Transverse colon (tissue), 3 donors: ENCODE measurements around the gene LRRC45.

Source experiments
- CTCF ChIP-seq, 5 experiments: fragments of 200-600 bp in 3 of 5; fragments of 450-650 bp in 2 of 5; sonication (generic) in 3 of 5; IDR thresholded peaks; 1 replicate in 2 of 5; 2 replicates in 3 of 5; pipeline ENCODE4 v1.5.1; 2016 to 2017; ENCODE audit warnings: antibody characterized with exemption in 5 of 5, inconsistent platforms in 3 of 5, mild to moderate bottlenecking in 2 of 5, moderate library complexity in 1 of 5
- POLR2A ChIP-seq: fragments of 450-650 bp; IDR thresholded peaks from one replicate; pipeline ENCODE4 v1.6.1; 2016; ENCODE audit warnings: antibody characterized with exemption, mild to moderate bottlenecking, moderate library complexity

GRCh38 chr17:82009413-82009812, 13.7 kb upstream of the LRRC45 start:
- no peak for TF ChIP-seq CTCF (IDR thresholded peaks at IDR 0.05)
- no peak for TF ChIP-seq POLR2A
